NB4 (cell line): ENCODE results near the gene RNU7-1.

ENCODE experiments used
- DNase-seq: peaks from one replicate; pipeline ENCODE4 v3.0.0; 2010; ENCODE audit warnings: low read depth
- H3K4me3 ChIP-seq: one replicate; pipeline ENCODE4 v1.5.1; 2011; ENCODE audit warnings: mild to moderate bottlenecking, low read depth, low read length, moderate library complexity
- CTCF ChIP-seq: IDR thresholded peaks from one replicate; pipeline ENCODE4 v1.5.1; 2012; ENCODE audit warnings: low read depth, low read length
- MYC ChIP-seq: IDR thresholded peaks from 2 replicates; pipeline ENCODE4 v1.6.1; 2011; ENCODE audit warnings: low read depth, low read length
- POLR2A ChIP-seq: IDR thresholded peaks from 2 replicates; pipeline ENCODE4 v1.6.1; 2011; ENCODE audit warnings: mild to moderate bottlenecking; ENCODE audit not compliant: insufficient read length; ENCODE audit errors: extremely low read depth
- TF ChIP-seq, protein P1 (sequence below): IDR thresholded peaks from 2 replicates; pipeline ENCODE4 v1.6.1; 2011; ENCODE audit warnings: low read depth, low read length

RNU7-1 gene

DNA sequence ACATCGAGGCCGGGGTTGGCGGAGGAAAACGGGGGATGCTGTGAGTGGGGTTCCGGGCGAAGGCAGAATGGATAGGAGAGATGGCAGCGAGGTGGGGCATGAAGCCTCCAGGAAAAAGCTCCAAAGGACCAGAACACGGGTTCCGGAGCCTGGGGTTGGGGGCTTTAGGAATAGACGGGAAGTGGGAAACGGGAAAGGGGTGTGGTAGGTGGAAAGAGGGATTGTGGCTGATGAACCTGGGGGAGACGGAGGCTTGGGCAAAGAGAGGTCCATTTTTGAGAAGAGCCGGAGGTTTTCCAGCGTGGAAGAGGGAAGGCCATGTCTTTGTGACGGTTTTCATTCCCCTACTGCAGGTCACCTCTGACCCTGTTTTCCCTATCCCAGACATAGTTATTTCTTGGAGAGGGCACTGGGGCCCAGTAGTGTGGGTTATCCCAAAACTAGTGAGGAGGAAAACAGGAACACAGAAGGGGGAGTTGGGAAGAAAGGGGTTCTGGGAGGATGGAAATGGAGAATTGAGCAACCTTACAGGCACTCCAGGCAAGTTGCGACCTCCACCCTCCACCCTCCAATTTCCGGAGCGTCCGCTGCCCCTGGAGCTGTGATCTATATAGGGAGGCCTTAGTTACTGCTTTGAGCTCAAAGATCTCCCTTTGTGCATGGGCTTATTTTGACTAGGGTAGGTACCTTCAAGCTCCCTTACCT, 14.8 kb upstream of the RNU7-1 start:
- TF ChIP-seq CTCF: no peak
- TF ChIP-seq, protein P1, sequence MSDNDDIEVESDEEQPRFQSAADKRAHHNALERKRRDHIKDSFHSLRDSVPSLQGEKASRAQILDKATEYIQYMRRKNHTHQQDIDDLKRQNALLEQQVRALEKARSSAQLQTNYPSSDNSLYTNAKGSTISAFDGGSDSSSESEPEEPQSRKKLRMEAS: no peak
- H3K4me3 ChIP-seq: peak overlapping the region; percentile 25

DNA sequence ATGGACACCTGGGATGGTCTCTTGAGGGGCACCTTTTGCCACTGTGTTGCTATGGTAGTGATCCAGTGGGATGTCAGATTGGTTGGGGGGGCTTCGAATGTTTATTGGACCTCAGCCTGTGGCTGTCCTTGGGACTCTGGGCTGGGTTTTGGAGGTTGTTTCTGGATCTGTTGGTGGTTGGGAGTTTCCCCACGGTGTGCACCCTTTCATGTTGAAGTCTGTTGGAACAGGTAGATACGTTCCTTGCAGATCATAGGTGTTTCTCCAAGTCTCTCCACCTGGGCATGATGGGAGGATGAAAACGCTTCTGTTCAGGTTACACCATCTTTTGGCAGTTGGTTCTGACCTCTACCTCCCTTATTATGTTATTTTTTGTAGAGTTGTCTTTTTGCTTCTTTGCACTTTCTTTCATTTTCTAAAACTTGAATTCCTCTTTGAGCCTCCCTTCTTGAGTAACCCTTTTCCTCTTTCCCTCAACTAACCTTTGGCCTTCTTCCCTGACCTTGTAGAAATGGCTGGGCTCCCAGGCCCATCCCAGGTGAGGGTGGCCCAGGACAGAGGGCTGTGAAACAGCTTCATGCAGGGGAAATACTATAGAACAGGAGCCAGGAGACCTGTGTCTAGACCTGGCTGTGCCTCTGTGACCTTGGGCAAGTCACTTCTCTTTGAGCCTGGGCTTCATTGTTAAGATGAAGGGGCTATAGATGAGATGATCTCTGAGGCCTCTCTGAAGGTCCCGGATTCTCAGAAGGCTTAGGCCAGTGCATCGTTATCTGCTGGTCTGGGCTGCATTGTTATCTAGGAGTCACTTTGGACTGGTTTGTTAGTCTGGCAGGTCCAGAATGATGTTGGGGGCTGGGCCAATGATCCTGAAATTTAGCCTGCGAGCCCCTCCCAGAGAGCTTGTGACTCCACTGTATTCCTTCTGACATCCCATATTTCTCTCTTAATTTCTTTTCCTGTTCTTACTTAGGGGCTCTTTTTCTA, 13.9 kb upstream of the RNU7-1 start:
- H3K4me3 ChIP-seq: no peak overlapping the region
- TF ChIP-seq MYC (no peak), CTCF (no peak), POLR2A (no peak)
- TF ChIP-seq, protein P1: no peak
- DNase-seq: no peak

More for the DNA sequence above, 14.8 kb upstream of the RNU7-1 start:
- DNase-seq: no peak

DNA sequence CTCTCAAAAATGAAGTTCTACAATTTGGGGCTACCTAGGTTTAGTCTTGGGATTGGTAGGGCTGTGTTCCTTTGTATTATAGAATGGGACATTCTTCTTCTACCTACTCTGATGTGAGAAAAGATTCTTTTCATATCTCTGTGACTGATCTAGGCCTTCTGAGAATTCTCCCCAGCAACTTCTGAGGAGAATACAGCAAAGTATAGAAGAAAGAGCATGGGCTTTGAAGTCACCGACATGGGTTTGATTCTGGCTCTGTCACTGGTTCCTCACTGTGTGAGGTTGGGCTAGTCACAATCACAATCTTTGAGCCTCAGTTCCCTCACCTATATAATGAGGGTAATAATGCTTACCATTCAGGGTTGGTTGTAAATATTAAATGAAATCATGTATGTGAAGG, 10.8 kb upstream of the RNU7-1 start:
- H3K4me3 ChIP-seq: no peak overlapping the region
- no peak for TF ChIP-seq CTCF
- no peak for TF ChIP-seq MYC
- TF ChIP-seq, protein P1: no peak
- TF ChIP-seq POLR2A: no peak
- DNase-seq: no peak

- TF ChIP-seq MYC: no peak
- TF ChIP-seq, protein P1: no peak
- no peak for TF ChIP-seq POLR2A
- TF ChIP-seq CTCF: no peak
- DNase-seq: no peak
- no peak overlapping the region for H3K4me3 ChIP-seq
Measured at GRCh38 chr12:6934110-6934509, 9.5 kb upstream of the RNU7-1 start.

DNA sequence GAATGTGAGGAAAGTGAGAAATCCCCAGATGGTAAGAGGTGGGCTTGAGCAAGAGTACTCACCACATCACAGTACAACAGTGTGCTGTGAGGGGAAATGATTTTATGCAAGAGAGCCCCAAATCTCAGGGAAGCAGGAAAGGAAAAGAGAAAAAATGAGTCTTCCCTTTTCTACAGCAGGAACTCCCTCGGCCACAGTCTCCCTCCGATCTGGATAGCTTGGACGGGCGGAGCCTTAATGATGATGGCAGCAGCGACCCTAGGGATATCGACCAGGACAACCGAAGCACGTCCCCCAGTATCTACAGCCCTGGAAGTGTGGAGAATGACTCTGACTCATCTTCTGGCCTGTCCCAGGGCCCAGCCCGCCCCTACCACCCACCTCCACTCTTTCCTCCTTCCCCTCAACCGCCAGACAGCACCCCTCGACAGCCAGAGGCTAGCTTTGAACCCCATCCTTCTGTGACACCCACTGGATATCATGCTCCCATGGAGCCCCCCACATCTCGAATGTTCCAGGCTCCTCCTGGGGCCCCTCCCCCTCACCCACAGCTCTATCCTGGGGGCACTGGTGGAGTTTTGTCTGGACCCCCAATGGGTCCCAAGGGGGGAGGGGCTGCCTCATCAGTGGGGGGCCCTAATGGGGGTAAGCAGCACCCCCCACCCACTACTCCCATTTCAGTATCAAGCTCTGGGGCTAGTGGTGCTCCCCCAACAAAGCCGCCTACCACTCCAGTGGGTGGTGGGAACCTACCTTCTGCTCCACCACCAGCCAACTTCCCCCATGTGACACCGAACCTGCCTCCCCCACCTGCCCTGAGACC, 8.0 kb upstream of the RNU7-1 start:
- no peak overlapping the region for H3K4me3 ChIP-seq
- no peak for DNase-seq
- TF ChIP-seq POLR2A (no peak), MYC (no peak), CTCF (no peak)
- TF ChIP-seq, protein P1: no peak
